ENCODE measurements around the gene MYH16.
"Not testable (repeated sequence)": the region's sequence is repeated elsewhere in the genome, so short reads cannot be mapped to it uniquely, and the experiment has no call there.

Gene MYH16

GRCh38 chr7:99305473-99306260 is 33.0 kb downstream of the MYH16 start:
- no peak for DNase-seq (ENCODE audit: low spot score)

GRCh38 chr7:99308461-99309074 is 35.9 kb downstream of the MYH16 start:
- peak; percentile 26 for DNase-seq (ENCODE audit: low spot score)

GRCh38 chr7:99309111-99309510 is 36.5 kb downstream of the MYH16 start:
- no peak for DNase-seq (ENCODE audit: low spot score)

- DNase-seq (ENCODE audit: low spot score): no peak
Measured at GRCh38 chr7:99310004-99310403, 37.4 kb downstream of the MYH16 start.

GRCh38 chr7:99311702-99312101 is 39.1 kb downstream of the MYH16 start:
- DNase-seq (ENCODE audit: low spot score): no peak

- DNase-seq (ENCODE audit: low spot score): peak; percentile 84
Measured at GRCh38 chr7:99312316-99313203, 39.9 kb downstream of the MYH16 start.

- no peak for DNase-seq (ENCODE audit: low spot score)
Measured at GRCh38 chr7:99313204-99313573, 40.5 kb downstream of the MYH16 start.

- DNase-seq (ENCODE audit: low spot score): no peak
Measured at GRCh38 chr7:99314504-99314903, 41.9 kb downstream of the MYH16 start.

GRCh38 chr7:99320371-99320770 is 47.7 kb downstream of the MYH16 start:
- DNase-seq (ENCODE audit: low spot score): no peak

- not testable (repeated sequence) for DNase-seq (ENCODE audit: low spot score)
Measured at GRCh38 chr7:99322659-99323058, 50.0 kb downstream of the MYH16 start.

- DNase-seq (ENCODE audit: low spot score): no peak
Measured at GRCh38 chr7:99324559-99324958, 51.9 kb downstream of the MYH16 start.

- no peak for DNase-seq (ENCODE audit: low spot score)
Measured at GRCh38 chr7:99325001-99325493, 52.4 kb downstream of the MYH16 start.

- DNase-seq (ENCODE audit: low spot score): peak; percentile 100
Measured at GRCh38 chr7:99325592-99326407, 53.2 kb downstream of the MYH16 start, which contains the start of gene ARPC1A. ARPC1A (plus strand) TSS chr7:99325898; CDS start chr7:99333354, 7,456 bp downstream.

GRCh38 chr7:99326408-99326782 is 53.8 kb downstream of the MYH16 start:
- no peak for DNase-seq (ENCODE audit: low spot score)

GRCh38 chr7:99330314-99330961 is 57.8 kb downstream of the MYH16 start:
- DNase-seq (ENCODE audit: low spot score): peak; percentile 81

- DNase-seq (ENCODE audit: low spot score): no peak
Measured at GRCh38 chr7:99331002-99331401, 58.4 kb downstream of the MYH16 start.

- no peak for DNase-seq (ENCODE audit: low spot score)
Measured at GRCh38 chr7:99339595-99339994, 67.0 kb downstream of the MYH16 start.

GRCh38 chr7:99340659-99341058 is 68.0 kb downstream of the MYH16 start:
- DNase-seq (ENCODE audit: low spot score): no peak

GRCh38 chr7:99344061-99344647 is 71.5 kb downstream of the MYH16 start:
- DNase-seq (ENCODE audit: low spot score): no peak

- DNase-seq (ENCODE audit: low spot score): not testable (repeated sequence)
Measured at GRCh38 chr7:99350641-99351040, 78.0 kb downstream of the MYH16 start.

- DNase-seq (ENCODE audit: low spot score): no peak
Measured at GRCh38 chr7:99352247-99352646, 79.6 kb downstream of the MYH16 start.
